ENCODE measurements around the gene TAGLN. TPM values are rescaled to one million over a fixed set of nuclear protein-coding genes. Genes with fewer than 3 reads are reported as not detected.

TAGLN gene
- total and polyA plus RNA-seq, 2 of the 8 experiments (the other 6 are each of a cell fraction or from before 2014, with no cell fraction given) = 140 to 300 TPM

DNA sequence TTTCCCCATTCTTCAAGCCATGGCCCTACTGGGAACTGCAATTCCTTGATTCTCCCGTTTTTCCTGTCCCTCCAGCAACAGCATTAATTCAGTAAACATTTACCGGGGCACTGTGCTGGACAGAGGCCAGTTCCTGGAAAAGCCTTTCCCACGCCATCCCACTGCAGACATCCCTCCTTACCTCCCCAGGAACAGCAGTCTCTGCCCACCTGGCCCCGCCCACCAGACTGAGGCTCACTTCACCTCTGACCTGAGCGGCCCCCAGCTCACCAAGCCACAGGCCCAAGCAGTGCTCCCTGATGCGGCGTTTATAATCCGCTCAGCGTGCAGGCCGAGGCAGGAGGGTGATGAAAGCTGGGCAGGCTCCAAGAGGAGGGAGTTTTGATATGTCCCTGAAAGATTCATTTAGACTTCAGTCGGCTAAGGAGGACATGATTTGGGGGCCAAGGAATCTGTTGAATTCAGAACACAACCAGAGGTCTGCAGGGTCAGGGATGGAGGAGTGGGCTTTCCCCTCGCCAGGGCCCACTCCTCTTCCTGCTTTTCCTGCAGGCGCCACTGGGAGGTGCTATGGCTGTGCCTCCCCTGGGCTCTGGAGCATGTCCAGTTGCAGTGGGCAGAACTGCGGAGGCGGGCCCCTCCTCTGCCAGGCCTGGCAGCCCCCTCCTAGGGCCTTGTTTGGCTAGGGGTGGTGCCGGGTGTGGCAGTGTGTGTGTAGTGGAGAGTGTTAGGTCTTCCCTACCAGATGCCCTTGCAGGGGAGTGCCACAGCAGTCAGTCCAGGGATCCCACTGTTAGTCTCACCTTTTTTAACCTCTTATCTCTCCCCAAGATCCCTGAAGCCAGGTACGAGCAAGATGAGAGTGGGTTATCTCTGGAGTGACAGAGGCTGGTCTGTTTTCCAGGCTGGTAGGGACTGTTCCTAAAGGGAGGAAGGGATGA lies 1.4 kb upstream of the TAGLN start (continued):
- TF ChIP-seq CHD7 (IDR thresholded peaks at IDR 0.05; ENCODE audit: insufficient replicate concordance, low read length) (no peak), CREB1 (IDR thresholded peaks at IDR 0.05) (no peak), RBBP5 (IDR thresholded peaks at IDR 0.05; ENCODE audit: borderline replicate concordance, low read depth, low read length) (no peak), RFX5 (IDR thresholded peaks at IDR 0.05; ENCODE audit: borderline replicate concordance, low read depth, low read length) (no peak)
